ENCODE data around the gene ADCY9. TPM values are rescaled to one million over a fixed set of nuclear protein-coding genes. Genes with fewer than 3 reads are reported as not detected.
A peak's percentile ranks its signal among the peaks of the same experiment; 100 is the strongest.

The ADCY9 gene
- total RNA-seq, 1 experiment from 2014 or later = 9.8 TPM

DNA sequence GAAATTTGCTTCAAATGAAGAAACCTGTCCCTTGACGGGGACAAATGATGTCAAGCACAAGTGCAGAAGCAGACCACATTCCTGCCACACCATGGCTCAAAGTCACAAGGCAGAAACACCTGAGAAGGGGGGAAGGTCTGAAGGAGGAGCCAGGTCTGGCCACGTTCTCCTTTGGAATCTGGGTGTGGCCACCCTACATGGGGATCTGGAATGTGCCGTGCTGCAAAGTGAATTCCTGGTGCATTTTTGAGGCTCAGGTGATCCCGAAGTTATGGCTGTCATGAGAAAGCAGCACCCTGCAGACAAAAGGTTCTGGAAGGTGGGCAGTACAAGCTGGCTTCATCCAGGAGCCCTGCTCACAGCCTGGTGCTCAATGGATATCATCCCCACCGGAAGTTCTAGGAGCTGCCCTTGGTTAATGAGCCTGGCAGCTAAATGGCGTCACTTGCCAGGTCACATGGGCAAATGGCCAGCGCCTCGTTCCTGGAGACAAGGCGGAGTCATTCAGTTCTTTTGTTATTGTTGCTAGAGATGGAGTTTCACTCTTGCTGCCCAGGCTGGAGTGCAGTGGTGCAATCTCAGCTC, 20.1 kb upstream of the ADCY9 start:
- intact Hi-C loops (cut with micrococcal nuclease) = loop anchor here (5.0 kb wide), 1 partner anchor 116 kb away; no protein-coding TSS in a partner anchor
- H3K4me3 ChIP-seq (replicated peaks in 1 of 2; ENCODE audit: low read depth in 1 of 2, low read length in 2 of 2) = peak overlapping the region in 1 of 2 experiments; percentile 14; a peak in 1 of 4 replicates
- H3K36me3 ChIP-seq (ENCODE audit: control insufficient read depth in 1 of 2, insufficient read depth in 2 of 2, low read length in 2 of 2) = no peaks in the 10 kb centered on the region

More for the DNA sequence above, 20.1 kb upstream of the ADCY9 start:
- ATAC-seq (peak; percentile 93), DNase-seq (ENCODE audit: low read depth, low spot score) (peak; percentile 71)
- no peaks in the 10 kb centered on the region for H3K9me2 ChIP-seq (ENCODE audit: insufficient read depth)
- peaks cover 18 to 27% of the 10 kb centered on the region in 2 experiments for H3K4me1 ChIP-seq (ENCODE audit: control insufficient read depth in 1 of 2, insufficient read depth in 2 of 2, low read length in 2 of 2)
- no peaks in the 10 kb centered on the region for H3K79me2 ChIP-seq (ENCODE audit: insufficient read depth, low read length)
- ChIA-PET POLR2A (interaction anchor here (1.0 to 1.2 kb wide), 2 partner anchors 10 to 11 kb away, joined by 3 to 5 read pairs; no protein-coding TSS in a partner anchor), RAD21 (ENCODE audit: low non-redundant PET in 1 of 2, low total read pairs in 2 of 2, uncharacterized antibody in 2 of 2, unreplicated experiment in 2 of 2) (no interaction called here), CTCF (no interaction called here)
- peak overlapping the region; percentile 16 for H3K9ac ChIP-seq (ENCODE audit: low read length)
- peak overlapping the region; percentile 65 for H3K4me2 ChIP-seq (ENCODE audit: low read length)
- H4K20me1 ChIP-seq (ENCODE audit: insufficient read depth) = no peaks in the 10 kb centered on the region
- no peaks in the 10 kb centered on the region for H3K9me3 ChIP-seq (ENCODE audit: control insufficient read depth in 1 of 2, insufficient read depth in 1 of 2, low read depth in 1 of 2, low read length in 2 of 2)
- peak overlapping the region; percentile 44 for H2AFZ ChIP-seq (ENCODE audit: low read depth, low read length, poor library complexity, severe bottlenecking)
- H3K27me3 ChIP-seq (ENCODE audit: insufficient read depth, low read length) = no peaks in the 10 kb centered on the region
- peak overlapping the region; percentile 19 for H3K27ac ChIP-seq (ENCODE audit: low read depth, low read length)
- BruUV-seq (replicated peaks) = no TSS peak
- TF ChIP-seq POLR2AphosphoS5 (IDR thresholded peaks at IDR 0.05; ENCODE audit: low read depth, low read length) (peak; percentile 38; the same call in 1 of the 2 replicates), ZNF274 (IDR thresholded peaks at IDR 0.05; ENCODE audit: low read depth, low read length) (no peak), EZH2 (IDR thresholded peaks at IDR 0.05) (no peak), YY1 (IDR thresholded peaks at IDR 0.05; ENCODE audit: extremely low read depth, insufficient replicate concordance, low read depth, low read length) (no peak), ZFX (IDR thresholded peaks at IDR 0.05) (no peak), CBX3 (IDR thresholded peaks at IDR 0.05; ENCODE audit: low read depth) (no peak; the same call in 1 of the 2 replicates), ELF1 (IDR thresholded peaks at IDR 0.05; ENCODE audit: borderline replicate concordance, low read depth) (no peak), SIN3A (IDR thresholded peaks at IDR 0.05; ENCODE audit: low read depth) (no peak), TCF7L2 (IDR thresholded peaks at IDR 0.05; ENCODE audit: borderline replicate concordance, extremely low read depth, insufficient read depth, insufficient read length) (no peak), FOSL1 (IDR thresholded peaks at IDR 0.05; ENCODE audit: low read depth) (no peak), POLR2A (IDR thresholded peaks at IDR 0.05; ENCODE audit: borderline replicate concordance, extremely low read depth, insufficient read depth, insufficient read length) (no peak), SRF (IDR thresholded peaks at IDR 0.05; ENCODE audit: low read depth) (no peak), EGR1 (IDR thresholded peaks at IDR 0.05; ENCODE audit: low read depth) (no peak), SP1 (IDR thresholded peaks at IDR 0.05; ENCODE audit: low read depth) (no peak), CEBPB (IDR thresholded peaks at IDR 0.05; ENCODE audit: low read depth) (no peak)
- TF ChIP-seq, protein P1, sequence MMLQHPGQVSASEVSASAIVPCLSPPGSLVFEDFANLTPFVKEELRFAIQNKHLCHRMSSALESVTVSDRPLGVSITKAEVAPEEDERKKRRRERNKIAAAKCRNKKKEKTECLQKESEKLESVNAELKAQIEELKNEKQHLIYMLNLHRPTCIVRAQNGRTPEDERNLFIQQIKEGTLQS (IDR thresholded peaks at IDR 0.05) = no peak
- TF ChIP-seq, protein P2, sequence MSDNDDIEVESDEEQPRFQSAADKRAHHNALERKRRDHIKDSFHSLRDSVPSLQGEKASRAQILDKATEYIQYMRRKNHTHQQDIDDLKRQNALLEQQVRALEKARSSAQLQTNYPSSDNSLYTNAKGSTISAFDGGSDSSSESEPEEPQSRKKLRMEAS (IDR thresholded peaks at IDR 0.05) = peak; percentile 69; the same call in 1 of the 2 replicates
- TF ChIP-seq, protein P3, sequence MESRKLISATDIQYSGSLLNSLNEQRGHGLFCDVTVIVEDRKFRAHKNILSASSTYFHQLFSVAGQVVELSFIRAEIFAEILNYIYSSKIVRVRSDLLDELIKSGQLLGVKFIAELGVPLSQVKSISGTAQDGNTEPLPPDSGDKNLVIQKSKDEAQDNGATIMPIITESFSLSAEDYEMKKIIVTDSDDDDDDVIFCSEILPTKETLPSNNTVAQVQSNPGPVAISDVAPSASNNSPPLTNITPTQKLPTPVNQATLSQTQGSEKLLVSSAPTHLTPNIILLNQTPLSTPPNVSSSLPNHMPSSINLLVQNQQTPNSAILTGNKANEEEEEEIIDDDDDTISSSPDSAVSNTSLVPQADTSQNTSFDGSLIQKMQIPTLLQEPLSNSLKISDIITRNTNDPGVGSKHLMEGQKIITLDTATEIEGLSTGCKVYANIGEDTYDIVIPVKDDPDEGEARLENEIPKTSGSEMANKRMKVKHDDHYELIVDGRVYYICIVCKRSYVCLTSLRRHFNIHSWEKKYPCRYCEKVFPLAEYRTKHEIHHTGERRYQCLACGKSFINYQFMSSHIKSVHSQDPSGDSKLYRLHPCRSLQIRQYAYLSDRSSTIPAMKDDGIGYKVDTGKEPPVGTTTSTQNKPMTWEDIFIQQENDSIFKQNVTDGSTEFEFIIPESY (IDR thresholded peaks at IDR 0.05; ENCODE audit: extremely low read depth, insufficient replicate concordance, low read length) = no peak
- TF ChIP-seq, protein P4, sequence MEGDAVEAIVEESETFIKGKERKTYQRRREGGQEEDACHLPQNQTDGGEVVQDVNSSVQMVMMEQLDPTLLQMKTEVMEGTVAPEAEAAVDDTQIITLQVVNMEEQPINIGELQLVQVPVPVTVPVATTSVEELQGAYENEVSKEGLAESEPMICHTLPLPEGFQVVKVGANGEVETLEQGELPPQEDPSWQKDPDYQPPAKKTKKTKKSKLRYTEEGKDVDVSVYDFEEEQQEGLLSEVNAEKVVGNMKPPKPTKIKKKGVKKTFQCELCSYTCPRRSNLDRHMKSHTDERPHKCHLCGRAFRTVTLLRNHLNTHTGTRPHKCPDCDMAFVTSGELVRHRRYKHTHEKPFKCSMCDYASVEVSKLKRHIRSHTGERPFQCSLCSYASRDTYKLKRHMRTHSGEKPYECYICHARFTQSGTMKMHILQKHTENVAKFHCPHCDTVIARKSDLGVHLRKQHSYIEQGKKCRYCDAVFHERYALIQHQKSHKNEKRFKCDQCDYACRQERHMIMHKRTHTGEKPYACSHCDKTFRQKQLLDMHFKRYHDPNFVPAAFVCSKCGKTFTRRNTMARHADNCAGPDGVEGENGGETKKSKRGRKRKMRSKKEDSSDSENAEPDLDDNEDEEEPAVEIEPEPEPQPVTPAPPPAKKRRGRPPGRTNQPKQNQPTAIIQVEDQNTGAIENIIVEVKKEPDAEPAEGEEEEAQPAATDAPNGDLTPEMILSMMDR (IDR thresholded peaks at IDR 0.05 in 2 of 3, conservative IDR thresholded peaks at IDR 0.05 in 1 of 3; ENCODE audit: borderline replicate concordance in 1 of 3, insufficient read depth in 1 of 3, low read depth in 2 of 3, low read length in 2 of 3) = peak in 2 of 3 experiments; percentile 29 to 38; a peak in 4 of 6 replicates
- TF ChIP-seq, protein P5, sequence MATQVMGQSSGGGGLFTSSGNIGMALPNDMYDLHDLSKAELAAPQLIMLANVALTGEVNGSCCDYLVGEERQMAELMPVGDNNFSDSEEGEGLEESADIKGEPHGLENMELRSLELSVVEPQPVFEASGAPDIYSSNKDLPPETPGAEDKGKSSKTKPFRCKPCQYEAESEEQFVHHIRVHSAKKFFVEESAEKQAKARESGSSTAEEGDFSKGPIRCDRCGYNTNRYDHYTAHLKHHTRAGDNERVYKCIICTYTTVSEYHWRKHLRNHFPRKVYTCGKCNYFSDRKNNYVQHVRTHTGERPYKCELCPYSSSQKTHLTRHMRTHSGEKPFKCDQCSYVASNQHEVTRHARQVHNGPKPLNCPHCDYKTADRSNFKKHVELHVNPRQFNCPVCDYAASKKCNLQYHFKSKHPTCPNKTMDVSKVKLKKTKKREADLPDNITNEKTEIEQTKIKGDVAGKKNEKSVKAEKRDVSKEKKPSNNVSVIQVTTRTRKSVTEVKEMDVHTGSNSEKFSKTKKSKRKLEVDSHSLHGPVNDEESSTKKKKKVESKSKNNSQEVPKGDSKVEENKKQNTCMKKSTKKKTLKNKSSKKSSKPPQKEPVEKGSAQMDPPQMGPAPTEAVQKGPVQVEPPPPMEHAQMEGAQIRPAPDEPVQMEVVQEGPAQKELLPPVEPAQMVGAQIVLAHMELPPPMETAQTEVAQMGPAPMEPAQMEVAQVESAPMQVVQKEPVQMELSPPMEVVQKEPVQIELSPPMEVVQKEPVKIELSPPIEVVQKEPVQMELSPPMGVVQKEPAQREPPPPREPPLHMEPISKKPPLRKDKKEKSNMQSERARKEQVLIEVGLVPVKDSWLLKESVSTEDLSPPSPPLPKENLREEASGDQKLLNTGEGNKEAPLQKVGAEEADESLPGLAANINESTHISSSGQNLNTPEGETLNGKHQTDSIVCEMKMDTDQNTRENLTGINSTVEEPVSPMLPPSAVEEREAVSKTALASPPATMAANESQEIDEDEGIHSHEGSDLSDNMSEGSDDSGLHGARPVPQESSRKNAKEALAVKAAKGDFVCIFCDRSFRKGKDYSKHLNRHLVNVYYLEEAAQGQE (IDR thresholded peaks at IDR 0.05; ENCODE audit: low read depth) = no peak

Data from HCT116 (cell line).